Hepatocyte (in vitro differentiated cells): ENCODE data around the gene COBL.

Experiments
- CTCF ChIP-seq: fragments of 200-600 bp; sonication (generic); IDR thresholded peaks from 2 replicates; pipeline ENCODE4 v1.5.1; 2016; ENCODE audit warnings: antibody characterized with exemption, mild to moderate bottlenecking; ENCODE audit not compliant: poor library complexity
- EZH2 ChIP-seq: fragments of 200-600 bp; sonication (generic); IDR thresholded peaks from 2 replicates; pipeline ENCODE4 v1.6.1; 2016; ENCODE audit warnings: antibody characterized with exemption, mild to moderate bottlenecking, borderline replicate concordance
- EZH2phosphoT487 ChIP-seq: fragments of 200-600 bp; sonication (generic); IDR thresholded peaks from one replicate; pipeline ENCODE4 v1.6.1; 2018; ENCODE audit warnings: antibody characterized with exemption, mild to moderate bottlenecking, low read depth, moderate library complexity; ENCODE audit not compliant: unreplicated experiment, severe bottlenecking

DNA sequence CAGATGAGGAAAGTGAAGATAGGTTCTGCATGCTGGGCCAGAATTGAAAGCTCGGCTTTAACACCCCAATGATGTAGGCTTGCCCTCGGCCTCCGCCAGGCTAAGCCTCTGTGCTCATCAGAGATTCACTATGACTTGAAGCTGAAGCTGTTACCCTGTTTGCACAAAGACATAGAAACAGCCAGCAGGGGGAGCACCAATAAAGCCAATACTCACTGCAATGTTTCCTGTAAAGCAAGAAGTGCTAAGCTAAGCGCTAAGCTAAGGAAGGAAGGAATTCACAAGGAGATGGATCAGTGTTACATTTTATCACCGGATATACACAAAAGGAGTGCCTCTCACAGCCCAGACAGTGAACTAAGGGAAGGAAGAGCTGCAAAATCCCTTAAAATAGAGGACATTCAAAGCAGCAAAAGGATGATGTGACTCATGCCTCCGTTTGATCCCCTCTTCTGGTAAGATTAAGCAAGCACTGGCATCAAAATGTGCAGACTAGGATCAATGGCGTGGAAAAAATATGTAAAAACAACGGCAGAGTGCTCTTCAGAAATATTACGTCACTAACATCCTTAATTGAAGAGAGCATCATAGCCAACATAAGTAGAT, 153.8 kb downstream of the COBL start:
- TF ChIP-seq CTCF (peak; percentile 97), EZH2phosphoT487 (no peak), EZH2 (no peak)
